Measurements from ENCODE around the gene GAREM1. TPM values are rescaled to one million over a fixed set of nuclear protein-coding genes. Genes with fewer than 3 reads are reported as not detected.

The GAREM1 gene
- total and polyA plus RNA-seq, 9 of the 15 experiments (the other 6 are each of a cell fraction or from before 2014, with no cell fraction given), result 0.03 to 0.33 (median 0.07) TPM; not detected in 1

DNA sequence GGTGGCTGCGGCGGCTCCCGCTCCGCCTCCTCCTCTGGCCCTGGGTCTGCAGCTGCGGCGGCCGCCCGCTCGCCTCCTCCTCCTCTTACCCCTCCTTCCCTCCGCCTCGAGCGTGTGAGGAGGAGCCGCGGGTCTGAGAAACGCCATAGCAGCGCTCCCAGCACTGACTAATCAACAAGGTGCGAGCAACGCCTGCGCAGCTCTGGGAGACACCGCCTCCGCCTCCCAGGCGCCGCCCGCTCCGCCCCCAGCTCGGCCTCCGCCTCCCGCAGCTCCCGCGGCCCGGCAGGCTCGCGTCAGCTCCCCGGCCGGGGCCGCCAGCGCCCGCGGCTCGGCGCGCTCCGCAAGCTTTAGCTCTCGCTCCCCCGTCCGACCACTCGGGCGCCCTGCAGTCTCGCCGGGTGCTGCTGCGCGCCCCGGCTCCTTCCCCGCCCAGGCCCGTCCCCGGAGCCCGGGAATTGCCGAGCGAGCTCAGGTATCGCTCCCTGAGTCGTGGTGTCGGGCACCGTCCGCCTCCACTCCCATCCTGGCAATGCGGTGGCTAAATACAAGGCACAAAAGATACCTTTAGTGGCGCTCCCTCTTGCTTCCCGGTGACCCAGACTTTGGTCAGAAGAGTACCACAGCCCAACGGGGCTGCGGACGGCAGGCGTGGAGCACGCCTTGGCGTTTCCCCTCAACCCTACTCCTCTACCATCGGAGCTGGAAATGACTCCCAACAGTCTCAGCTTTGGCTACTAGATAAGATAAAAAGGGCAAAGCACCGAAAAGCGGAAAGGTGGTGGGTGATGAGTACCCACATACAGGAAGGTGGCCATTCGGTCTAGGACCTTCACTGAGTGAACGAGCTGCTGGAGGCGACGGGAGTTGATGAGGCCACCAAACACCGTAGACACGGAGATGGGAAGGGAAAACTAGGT is at the start of gene GAREM1 (continued):
- TF ChIP-seq RB1 (IDR thresholded peaks at IDR 0.05; ENCODE audit: low read depth) (peak; percentile 90), NELFE (IDR thresholded peaks at IDR 0.05; ENCODE audit: insufficient read depth, insufficient read length) (no peak), MAZ (CRISPR knock-in tag; conservative IDR thresholded peaks at IDR 0.05 in 1 of 2, IDR thresholded peaks at IDR 0.05 in 1 of 2) (peak; percentile 15 to 64; a peak in 3 of 4 replicates), KLF16 (IDR thresholded peaks at IDR 0.05) (no peak), RAD21 (CRISPR knock-in tag; conservative IDR thresholded peaks at IDR 0.05 in 1 of 2, IDR thresholded peaks at IDR 0.05 in 1 of 2) (peak; percentile 45 to 66), PHTF2 (CRISPR knock-in tag; IDR thresholded peaks at IDR 0.05) (no peak), CBX5 (IDR thresholded peaks at IDR 0.05; ENCODE audit: borderline replicate concordance, low read depth) (no peak), ZC3H4 (CRISPR knock-in tag; IDR thresholded peaks at IDR 0.05; ENCODE audit: borderline replicate concordance) (no peak), ZBTB8A (IDR thresholded peaks at IDR 0.05; ENCODE audit: partially characterized antibody) (no peak), NRF1 (conservative IDR thresholded peaks at IDR 0.05 in 1 of 2, IDR thresholded peaks at IDR 0.05 in 1 of 2) (peak; percentile 94 to 95), ZFP30 (CRISPR knock-in tag; IDR thresholded peaks at IDR 0.05; ENCODE audit: borderline replicate concordance) (no peak), ZNF224 (CRISPR knock-in tag; IDR thresholded peaks at IDR 0.05) (no peak), ARHGAP35 (IDR thresholded peaks at IDR 0.05; ENCODE audit: partially characterized antibody) (no peak), NBN (IDR thresholded peaks at IDR 0.05; ENCODE audit: low read depth) (no peak), NCOA2 (IDR thresholded peaks at IDR 0.05; ENCODE audit: partially characterized antibody in 2 of 2) (no peak), ZNF41 (CRISPR knock-in tag; conservative IDR thresholded peaks at IDR 0.05) (no peak), HOXB6 (CRISPR knock-in tag; IDR thresholded peaks at IDR 0.05; ENCODE audit: borderline replicate concordance) (no peak), MITF (IDR thresholded peaks at IDR 0.05) (no peak), CREB3L1 (IDR thresholded peaks at IDR 0.05; ENCODE audit: borderline replicate concordance, low read depth) (peak; percentile 41; the same call in 1 of the 2 replicates), ZNF140 (CRISPR knock-in tag; IDR thresholded peaks at IDR 0.05) (no peak)
- TF ChIP-seq, protein P1, sequence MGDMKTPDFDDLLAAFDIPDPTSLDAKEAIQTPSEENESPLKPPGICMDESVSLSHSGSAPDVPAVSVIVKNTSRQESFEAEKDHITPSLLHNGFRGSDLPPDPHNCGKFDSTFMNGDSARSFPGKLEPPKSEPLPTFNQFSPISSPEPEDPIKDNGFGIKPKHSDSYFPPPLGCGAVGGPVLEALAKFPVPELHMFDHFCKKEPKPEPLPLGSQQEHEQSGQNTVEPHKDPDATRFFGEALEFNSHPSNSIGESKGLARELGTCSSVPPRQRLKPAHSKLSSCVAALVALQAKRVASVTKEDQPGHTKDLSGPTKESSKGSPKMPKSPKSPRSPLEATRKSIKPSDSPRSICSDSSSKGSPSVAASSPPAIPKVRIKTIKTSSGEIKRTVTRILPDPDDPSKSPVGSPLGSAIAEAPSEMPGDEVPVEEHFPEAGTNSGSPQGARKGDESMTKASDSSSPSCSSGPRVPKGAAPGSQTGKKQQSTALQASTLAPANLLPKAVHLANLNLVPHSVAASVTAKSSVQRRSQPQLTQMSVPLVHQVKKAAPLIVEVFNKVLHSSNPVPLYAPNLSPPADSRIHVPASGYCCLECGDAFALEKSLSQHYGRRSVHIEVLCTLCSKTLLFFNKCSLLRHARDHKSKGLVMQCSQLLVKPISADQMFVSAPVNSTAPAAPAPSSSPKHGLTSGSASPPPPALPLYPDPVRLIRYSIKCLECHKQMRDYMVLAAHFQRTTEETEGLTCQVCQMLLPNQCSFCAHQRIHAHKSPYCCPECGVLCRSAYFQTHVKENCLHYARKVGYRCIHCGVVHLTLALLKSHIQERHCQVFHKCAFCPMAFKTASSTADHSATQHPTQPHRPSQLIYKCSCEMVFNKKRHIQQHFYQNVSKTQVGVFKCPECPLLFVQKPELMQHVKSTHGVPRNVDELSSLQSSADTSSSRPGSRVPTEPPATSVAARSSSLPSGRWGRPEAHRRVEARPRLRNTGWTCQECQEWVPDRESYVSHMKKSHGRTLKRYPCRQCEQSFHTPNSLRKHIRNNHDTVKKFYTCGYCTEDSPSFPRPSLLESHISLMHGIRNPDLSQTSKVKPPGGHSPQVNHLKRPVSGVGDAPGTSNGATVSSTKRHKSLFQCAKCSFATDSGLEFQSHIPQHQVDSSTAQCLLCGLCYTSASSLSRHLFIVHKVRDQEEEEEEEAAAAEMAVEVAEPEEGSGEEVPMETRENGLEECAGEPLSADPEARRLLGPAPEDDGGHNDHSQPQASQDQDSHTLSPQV (IDR thresholded peaks at IDR 0.05), result no peak
